Stimulated activated CD8-positive, alpha-beta memory T cell treated with anti-CD3 and anti-CD28 coated beads, Interleukin-7, amount 100 ng/mL, for 4 hours (primary cell): ENCODE data around the gene C14orf39.

Experiments used
- DNase-seq, 2 donors: peaks; one replicate each; pipeline ENCODE4 v3.0.0-alpha.2; 2020; ENCODE audit warnings: low read depth in 2 of 2

Gene C14orf39

GRCh38 chr14:60485598-60486251 is at the start of gene C14orf39:
TSS of gene C14orf39 (minus strand) at chr14:60486063. CDS start at chr14:60485078, 985 bp downstream.
- DNase-seq = no peak

DNA sequence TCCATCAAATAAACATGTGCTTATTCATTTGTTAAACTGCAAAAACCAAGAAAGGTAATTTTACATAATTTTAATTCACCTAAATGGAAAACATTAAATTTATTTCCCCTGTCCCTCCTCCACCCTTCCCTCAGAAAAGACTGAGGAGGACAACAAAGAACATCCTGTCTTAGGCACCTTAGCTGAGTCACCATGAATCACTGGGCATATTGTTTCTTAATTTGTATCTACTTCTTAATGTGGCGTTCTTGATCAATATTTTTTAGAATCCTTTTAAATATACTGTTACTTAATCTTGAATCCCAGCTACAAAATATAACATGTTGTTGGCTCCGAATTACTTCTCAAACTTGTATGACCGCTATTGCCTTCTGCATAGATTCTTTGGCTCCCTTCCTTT is 46.6 kb upstream of the C14orf39 start:
- no peak for DNase-seq

- no peak for DNase-seq
These were observed 29.8 kb upstream of the C14orf39 start for GRCh38 chr14:60515511-60516289.

DNA sequence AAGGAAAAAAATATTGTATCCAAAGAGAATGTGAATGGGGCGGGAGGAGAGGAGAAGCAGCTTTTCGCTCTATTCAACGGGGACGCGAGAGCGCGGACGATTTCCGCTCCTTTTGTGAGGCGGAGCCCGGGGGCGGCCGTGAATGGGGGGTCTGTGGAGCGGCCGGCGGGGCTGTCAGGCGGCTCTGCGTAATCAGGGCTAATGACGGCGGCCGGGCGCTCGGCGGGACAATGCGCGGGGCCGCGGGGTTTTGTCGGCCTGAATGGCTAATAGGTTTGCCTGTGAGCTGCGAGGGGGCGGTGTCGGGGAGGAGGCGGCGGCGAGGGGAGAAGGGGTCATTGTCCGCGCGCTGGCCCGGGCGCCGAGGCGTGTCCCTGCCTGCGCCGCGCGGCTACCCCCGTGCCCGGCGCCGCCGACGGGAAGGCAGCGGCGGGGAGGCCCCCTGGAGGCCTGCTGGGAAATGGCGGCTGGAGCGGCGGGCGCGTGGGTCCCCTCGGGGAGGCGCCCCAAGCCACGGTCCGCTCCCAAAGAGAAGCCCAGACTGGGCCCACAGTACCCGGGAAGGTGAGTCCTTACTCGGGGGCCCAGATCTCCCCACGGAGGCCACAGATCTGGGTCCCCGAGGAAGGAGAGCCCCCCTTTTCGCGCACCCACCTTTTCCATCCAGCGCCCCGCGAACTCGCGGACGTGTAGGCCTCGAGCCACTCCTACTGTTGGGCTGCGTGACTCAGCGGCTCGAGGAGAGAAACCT is 29.1 kb upstream of the C14orf39 start:
- DNase-seq = no peak

- no peak for DNase-seq
These were observed 28.5 kb upstream of the C14orf39 start for GRCh38 chr14:60514378-60514740.

DNA sequence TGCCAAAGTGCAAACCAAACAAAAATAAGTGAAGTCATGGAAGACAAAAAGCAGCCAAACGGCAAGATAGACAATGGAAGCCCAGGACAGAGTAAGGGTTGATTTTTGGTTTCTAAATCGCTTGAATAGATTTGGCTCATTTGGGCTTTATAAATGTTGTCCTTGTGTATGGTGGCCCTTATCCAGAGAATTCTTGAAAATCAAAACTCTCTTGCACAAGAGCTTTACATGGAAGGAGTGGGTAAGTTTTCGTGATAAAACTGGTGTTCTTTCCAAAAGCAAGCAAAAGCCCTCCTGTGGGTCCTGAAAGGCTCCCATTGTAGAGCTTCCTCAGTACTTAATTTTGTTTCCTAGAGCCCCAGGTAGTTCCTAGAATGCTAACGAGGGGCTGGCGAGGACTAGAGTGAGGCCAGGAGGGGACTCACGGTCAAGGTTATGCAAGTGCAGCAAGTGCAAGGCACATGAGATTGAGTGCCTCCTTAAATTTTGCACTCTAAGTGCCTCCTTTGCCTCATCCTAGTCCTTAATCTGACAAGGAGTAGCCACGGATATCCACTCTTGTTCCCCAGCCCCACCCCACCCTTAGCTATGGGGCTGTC is 27.2 kb upstream of the C14orf39 start:
- DNase-seq = no peak

DNA sequence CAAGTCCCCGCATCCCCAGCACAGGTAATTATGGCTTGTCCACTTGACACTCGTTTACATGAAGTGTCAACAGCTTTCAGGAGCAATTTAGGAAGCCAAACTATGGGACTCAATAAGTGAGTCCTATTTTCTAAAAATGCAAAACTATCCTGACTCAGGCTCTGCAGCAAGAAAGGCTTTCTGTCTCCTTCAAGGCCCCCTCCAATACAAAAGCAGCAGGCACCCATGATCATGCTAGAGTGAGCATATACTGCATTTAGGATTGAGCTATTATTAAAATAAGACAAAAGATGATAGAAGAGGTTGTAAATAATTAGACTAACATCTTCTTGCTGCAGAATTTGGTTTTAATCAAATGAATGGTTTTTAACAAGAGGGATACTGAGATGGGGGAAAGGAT is 26.3 kb upstream of the C14orf39 start:
- DNase-seq = no peak

DNA sequence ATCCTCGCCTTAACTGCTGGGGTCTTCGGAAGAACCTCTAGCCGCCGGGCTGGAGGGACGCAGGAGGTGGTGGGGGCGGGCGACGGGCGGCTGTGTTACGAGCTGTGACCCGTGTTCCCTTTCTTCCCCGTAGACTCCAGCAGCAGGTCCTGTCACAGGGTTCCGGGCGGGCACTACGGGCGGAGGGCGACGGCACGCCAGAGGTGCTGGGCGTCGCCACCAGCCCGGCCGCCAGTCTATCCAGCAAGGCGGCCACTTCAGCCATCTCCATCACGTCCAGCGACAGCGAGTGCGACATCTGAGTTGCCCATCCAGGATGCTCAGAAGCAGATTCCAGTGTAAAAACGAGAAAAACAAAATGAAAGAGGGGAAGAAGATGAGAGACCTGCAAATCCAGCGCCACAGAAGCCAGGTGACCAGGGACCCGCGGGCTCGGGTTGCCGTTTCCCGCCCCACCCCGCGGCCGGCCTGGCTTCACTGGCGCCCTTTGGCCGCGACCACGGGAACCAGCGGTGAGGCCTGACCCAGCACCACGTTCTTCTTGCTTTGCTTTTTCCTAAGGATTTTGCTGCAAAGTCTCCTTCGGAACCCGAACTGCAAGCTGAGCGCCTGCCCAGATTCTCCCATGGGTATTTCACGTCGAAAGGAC is 25.2 kb upstream of the C14orf39 start:
- no peak for DNase-seq

- no peak for DNase-seq
These were observed 24.5 kb upstream of the C14orf39 start for GRCh38 chr14:60510254-60510950.

GRCh38 chr14:60509438-60510253 is 23.8 kb upstream of the C14orf39 start:
- no peak for DNase-seq

GRCh38 chr14:60508707-60509437 is 23.0 kb upstream of the C14orf39 start, which contains the start of gene SIX6:
TSS of gene SIX6 (plus strand) at chr14:60509146. CDS start at chr14:60509399, 253 bp downstream.
- no peak for DNase-seq

GRCh38 chr14:60508363-60508706 is 22.5 kb upstream of the C14orf39 start:
- no peak for DNase-seq

DNA sequence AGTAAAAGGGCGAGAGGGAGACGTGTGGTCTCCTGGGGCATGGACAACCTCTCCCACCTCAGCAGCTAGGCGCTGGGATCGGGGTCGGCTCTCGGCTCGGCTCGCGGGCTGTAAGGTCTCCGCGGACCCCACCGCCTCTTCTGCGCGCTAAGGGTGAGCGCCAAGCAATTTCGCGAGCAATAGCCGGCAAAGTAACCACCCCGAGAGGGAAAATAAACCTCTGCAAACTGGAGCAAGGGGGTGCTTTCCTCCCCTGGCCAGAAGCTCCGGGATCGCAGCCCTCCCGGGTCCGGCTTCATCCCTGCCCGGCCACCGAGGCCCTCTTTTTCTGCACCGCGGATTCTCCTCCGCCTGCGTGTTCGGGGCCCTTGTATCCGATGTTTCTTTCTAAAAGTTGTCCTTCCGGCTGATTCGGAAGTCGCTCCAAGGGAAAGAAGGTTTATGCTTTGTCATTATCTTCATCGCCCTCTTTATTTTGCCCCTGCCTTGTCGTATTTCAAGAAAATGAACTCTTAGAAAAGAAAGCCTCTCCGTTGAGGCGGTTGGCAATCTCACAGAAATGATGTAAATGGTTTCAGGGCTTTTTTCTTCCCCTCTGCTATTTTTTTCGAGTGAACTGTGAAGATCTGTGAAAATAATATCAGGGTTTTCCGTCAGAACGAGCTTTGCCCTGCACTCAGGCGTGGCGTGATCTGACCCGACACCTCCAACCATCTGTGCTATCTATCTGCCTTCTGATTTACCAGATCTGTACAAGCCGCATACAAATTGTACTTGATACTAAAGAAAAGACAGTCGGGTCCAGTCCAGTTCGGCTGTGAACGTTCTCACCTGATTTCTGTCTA is 21.3 kb upstream of the C14orf39 start:
- DNase-seq = no peak

DNA sequence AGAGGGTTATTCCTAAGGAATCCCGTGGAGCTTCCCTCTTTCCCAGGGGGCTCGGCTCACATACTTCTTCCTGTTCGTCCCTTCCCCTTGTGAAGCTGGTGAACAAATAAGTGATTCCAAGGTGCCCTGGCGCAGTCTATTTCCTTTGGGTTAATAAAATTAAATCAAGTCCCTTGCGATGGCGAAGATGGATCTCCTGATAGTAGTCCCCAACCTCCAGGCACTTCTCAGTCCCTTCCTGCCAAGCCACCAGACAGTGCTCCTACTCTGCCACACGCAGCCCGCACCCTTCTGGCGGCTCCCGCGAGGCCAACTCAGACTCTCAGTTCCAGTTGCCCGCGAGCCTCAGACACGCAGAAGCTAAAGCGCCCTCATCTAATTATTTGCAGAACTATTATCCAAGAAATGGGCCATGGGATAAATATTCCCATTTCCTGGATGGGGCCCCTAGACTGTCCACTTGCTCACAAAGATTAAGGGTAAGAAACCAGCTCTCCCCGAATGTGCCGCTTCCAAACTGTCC is 20.7 kb upstream of the C14orf39 start:
- no peak for DNase-seq

DNA sequence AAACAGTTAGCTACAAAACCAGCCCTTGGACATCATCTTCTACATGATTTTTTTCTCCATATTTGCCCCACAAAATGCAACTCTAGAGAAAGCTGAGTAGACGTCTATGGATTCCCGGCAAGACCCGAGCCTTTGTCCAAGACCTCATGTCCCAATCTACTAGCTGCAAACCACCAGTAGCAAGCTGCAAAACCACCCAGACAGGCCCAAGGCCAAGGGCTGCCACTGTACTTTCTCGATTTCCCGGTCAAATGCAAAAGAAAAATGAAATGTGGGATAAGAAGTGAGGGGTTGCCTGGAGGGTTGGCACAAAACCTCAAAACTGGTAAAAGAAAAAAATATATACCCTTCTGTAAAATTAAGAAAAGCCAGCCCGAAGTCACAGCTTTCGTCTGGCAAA is 20.1 kb upstream of the C14orf39 start:
- DNase-seq = no peak

DNA sequence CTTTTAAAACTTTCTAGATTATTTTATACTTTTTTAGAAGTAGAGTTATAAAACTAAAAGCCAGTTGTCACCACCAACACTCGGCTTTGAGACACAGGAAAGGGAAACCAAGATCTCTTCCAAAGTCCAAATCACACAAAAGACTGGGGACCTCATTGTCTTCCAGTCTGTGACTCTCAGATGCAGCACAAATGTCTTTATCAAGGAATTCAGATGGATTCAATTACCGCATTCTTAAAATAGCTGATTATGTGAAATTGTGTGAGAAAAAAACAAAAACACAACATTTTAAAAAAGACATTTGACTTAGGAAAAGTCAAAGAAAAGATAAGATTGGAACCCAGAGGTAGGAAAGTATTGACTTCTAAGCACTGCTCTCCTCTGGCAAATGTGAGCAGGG is 19.6 kb upstream of the C14orf39 start:
- DNase-seq = no peak

DNA sequence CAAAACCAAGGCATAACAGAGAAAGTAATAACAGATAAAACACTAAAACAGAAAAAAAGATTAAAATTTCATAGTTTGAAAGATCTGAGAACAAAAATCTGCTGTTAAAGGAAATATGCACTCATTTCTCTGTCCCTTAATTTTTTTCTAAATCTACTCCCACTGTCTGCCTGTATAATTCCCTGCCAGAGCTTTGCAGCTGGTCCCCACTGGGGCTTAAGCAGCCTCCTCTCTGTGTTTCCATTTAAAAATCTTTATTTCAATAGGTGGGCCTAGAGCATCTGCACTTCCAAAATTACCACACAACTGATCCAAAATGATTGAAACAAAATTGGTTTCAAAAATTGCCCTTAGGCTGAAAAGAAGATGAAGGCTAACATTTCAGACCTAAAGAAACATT is 16.7 kb upstream of the C14orf39 start:
- DNase-seq = no peak

GRCh38 chr14:60495946-60496345 is 10.1 kb upstream of the C14orf39 start:
- DNase-seq = no peak
